ENCODE measurements around the gene DCTN3. TPM values are rescaled to one million over a fixed set of nuclear protein-coding genes. Genes with fewer than 3 reads are reported as not detected.

Gene DCTN3
- total and polyA plus RNA-seq, 2 of the 4 experiments (the other 2 are of a cell fraction) = 122 to 183 TPM

- ATAC-seq (ENCODE audit: low read depth) (peak; percentile 86), DNase-seq (peak; percentile 84)
- in situ Hi-C loops (cut with MboI; ENCODE audit: low sequenced_read_pairs) (no loop called here), dilution Hi-C loops (cut with HindIII; ENCODE audit: low sequenced_read_pairs, unreplicated experiment) (no loop called here), intact Hi-C loops (cut with micrococcal nuclease) (no loop called here)
- H3K23ac ChIP-seq (ENCODE audit: low read depth, low read length) = peak within 1 kb of the TSS; percentile 89
- no peaks in the 10 kb centered on the region for H3K9me3 ChIP-seq (ENCODE audit: control insufficient read depth, insufficient read depth, low read length)
- WGBS, 2 experiments (ENCODE audit: extremely low coverage in 2 of 2, insufficient read length in 1 of 2) = 2% methylated on average over 15 of the region's 24 CpGs; no CpG with 5 or more reads in 1 of the 2 experiments
- H3K79me1 ChIP-seq (ENCODE audit: low read depth in 1 of 2, low read length in 2 of 2) = peaks cover 15 to 48% of the 10 kb centered on the region in 2 experiments
- peak within 1 kb of the TSS; percentile 81 to 94 for H4K8ac ChIP-seq (ENCODE audit: low read depth in 2 of 2, low read length in 2 of 2)
- H3K9me1 ChIP-seq (ENCODE audit: insufficient read depth, low read length) = peaks cover 35% of the 10 kb centered on the region
- no peak within 1 kb of the TSS; the same call in 1 of the 2 replicates for H2BK20ac ChIP-seq (ENCODE audit: low read depth, low read length)
- H3K4ac ChIP-seq (ENCODE audit: low read depth, low read length) = peak within 1 kb of the TSS; percentile 90
- peak within 1 kb of the TSS; percentile 99 for H3K9ac ChIP-seq (ENCODE audit: low read depth, low read length)
- TF ChIP-seq CEBPB (IDR thresholded peaks at IDR 0.05; ENCODE audit: low read depth, low read length) (no peak), MAZ (IDR thresholded peaks at IDR 0.05; ENCODE audit: borderline replicate concordance, low read depth, low read length) (peak; percentile 84; the same call in 1 of the 2 replicates)
- BruUV-seq (replicated peaks) = no TSS peak
- peak within 1 kb of the TSS; percentile 84 for H4K91ac ChIP-seq (ENCODE audit: insufficient read depth, low read depth, low read length)
- H2AFZ ChIP-seq (replicated peaks; ENCODE audit: low read length, poor library complexity) = peak within 1 kb of the TSS; percentile 88
- H3K4me1 ChIP-seq (ENCODE audit: control insufficient read depth, insufficient read depth, low read length) = peaks cover 42% of the 10 kb centered on the region
- peak within 1 kb of the TSS; percentile 12; the same call in 1 of the 3 replicates for H2BK15ac ChIP-seq (ENCODE audit: low read depth, low read length)
- no peaks in the 10 kb centered on the region for H4K20me1 ChIP-seq (ENCODE audit: insufficient read depth, low read length)
- POLR2A ChIA-PET (ENCODE audit: unreplicated experiment) = no interaction called here
- H3K18ac ChIP-seq (ENCODE audit: low read depth, low read length) = peak within 1 kb of the TSS; percentile 85
- peak within 1 kb of the TSS; percentile 81 for H2AK9ac ChIP-seq (replicated peaks; ENCODE audit: low read depth, low read length, poor library complexity)
- peak within 1 kb of the TSS; percentile 80 for H2BK5ac ChIP-seq (ENCODE audit: low read depth, low read length, poor library complexity, severe bottlenecking)
- H3K56ac ChIP-seq (ENCODE audit: extremely low read depth, insufficient read depth, low read length) = peak within 1 kb of the TSS; percentile 89
- peak within 1 kb of the TSS; percentile 99 for H4K5ac ChIP-seq (ENCODE audit: low read depth, low read length)
- CTCF ChIA-PET = interaction anchor here (1.9 kb wide), 1 partner anchor 13 kb away, joined by 6 read pairs; no protein-coding TSS in a partner anchor
- H2AK5ac ChIP-seq (ENCODE audit: low read depth, low read length) = peak within 1 kb of the TSS; percentile 97
- peak within 1 kb of the TSS; percentile 88 for H3K27ac ChIP-seq (ENCODE audit: insufficient read depth, low read length)
- H2BK120ac ChIP-seq (ENCODE audit: low read depth, low read length) = peak within 1 kb of the TSS; percentile 73; the same call in 1 of the 2 replicates
- H3K14ac ChIP-seq (replicated peaks; ENCODE audit: low read depth, low read length) = peak within 1 kb of the TSS; percentile 91
- H3K27me3 ChIP-seq (ENCODE audit: control insufficient read depth, insufficient read depth, low read length) = no peaks in the 10 kb centered on the region
- peaks cover 16% of the 10 kb centered on the region for H3K36me3 ChIP-seq (ENCODE audit: control insufficient read depth, insufficient read depth, low read length)
- H3K4me3 ChIP-seq (ENCODE audit: insufficient read depth, low read depth, low read length) = peak within 1 kb of the TSS; percentile 75
- H3K4me2 ChIP-seq (ENCODE audit: low read depth, low read length) = peak within 1 kb of the TSS; percentile 99
Observed at GRCh38 chr9:34651876-34652601, 31.7 kb upstream of the DCTN3 start, which contains the start of gene IL11RA. IL11RA (plus strand) TSS chr9:34652185; CDS start chr9:34655218, 3,033 bp downstream.

Data from IMR-90 (cell line).